ENCODE results near the gene PCSK5.

GRCh38 chr9:76302543-76302942 is 412.1 kb downstream of the PCSK5 start:
- TF ChIP-seq CTCF (IDR thresholded peaks at IDR 0.05; ENCODE audit: poor library complexity) (no peak), EZH2phosphoT487 (IDR thresholded peaks at IDR 0.05; ENCODE audit: low read depth, severe bottlenecking, unreplicated experiment) (no peak), EZH2 (IDR thresholded peaks at IDR 0.05; ENCODE audit: borderline replicate concordance) (no peak)
